Forelimb muscle (tissue), 1 donor: ENCODE measurements around the gene NDUFB11. TPM values are rescaled to one million over a fixed set of nuclear protein-coding genes. Genes with fewer than 3 reads are reported as not detected.

ENCODE experiments used
- DNase-seq: peaks from one replicate; pipeline ENCODE4 v3.0.0-alpha.2; 2013; ENCODE audit warnings: low read depth
- polyA plus RNA-seq: library from polyadenylated mRNA; unstranded; fragments of 120-200 nt; gene quantifications from one replicate; pipeline ENCODE4 v1.2.1, GENCODE V29; 2013; ENCODE audit not compliant: insufficient read length

Gene NDUFB11
- 95.9 TPM for polyA plus RNA-seq

GRCh38 chrX:47144626-47145394, at the start of gene NDUFB11, which contains the start of gene RBM10:
Gene NDUFB11 (minus strand): TSS chrX:47144702. CDS start chrX:47144679, 23 bp downstream.
Gene RBM10 (plus strand): TSS chrX:47145221. CDS start chrX:47147482, 2,261 bp downstream.
- peak; percentile 70 for DNase-seq

- DNase-seq: peak; percentile 96
Observed at GRCh38 chrX:47193475-47194193, 49.1 kb upstream of the NDUFB11 start, which contains the start of gene UBA1. Gene UBA1 (plus strand): TSS chrX:47193829. CDS start chrX:47198803, 4,974 bp downstream.

- DNase-seq: no peak
Observed at GRCh38 chrX:47191806-47192401, 47.4 kb upstream of the NDUFB11 start.

GRCh38 chrX:47191331-47191730, 46.8 kb upstream of the NDUFB11 start:
- no peak for DNase-seq

- DNase-seq: peak; percentile 67
Observed at GRCh38 chrX:47190445-47191269, 46.2 kb upstream of the NDUFB11 start.

DNA sequence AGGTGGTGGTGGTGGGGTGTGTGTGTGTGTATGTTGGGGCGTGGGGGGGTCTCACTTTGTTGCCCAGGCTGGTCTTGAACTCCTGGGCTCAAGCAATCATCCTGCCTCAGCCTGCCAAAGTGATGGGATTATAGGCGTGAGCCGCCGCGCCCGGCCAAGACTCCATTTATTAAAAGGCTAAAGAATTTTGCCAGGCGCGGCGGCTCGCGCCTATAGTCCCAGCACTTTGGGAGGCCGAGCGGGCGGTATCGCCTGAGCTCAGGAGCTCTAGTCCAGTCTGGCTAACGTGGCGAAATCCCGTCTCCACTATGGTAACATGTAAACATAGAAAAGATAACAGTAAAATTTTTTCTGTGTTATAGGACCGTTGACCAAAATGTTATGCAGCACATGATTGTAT, 45.4 kb upstream of the NDUFB11 start:
- DNase-seq: no peak

DNA sequence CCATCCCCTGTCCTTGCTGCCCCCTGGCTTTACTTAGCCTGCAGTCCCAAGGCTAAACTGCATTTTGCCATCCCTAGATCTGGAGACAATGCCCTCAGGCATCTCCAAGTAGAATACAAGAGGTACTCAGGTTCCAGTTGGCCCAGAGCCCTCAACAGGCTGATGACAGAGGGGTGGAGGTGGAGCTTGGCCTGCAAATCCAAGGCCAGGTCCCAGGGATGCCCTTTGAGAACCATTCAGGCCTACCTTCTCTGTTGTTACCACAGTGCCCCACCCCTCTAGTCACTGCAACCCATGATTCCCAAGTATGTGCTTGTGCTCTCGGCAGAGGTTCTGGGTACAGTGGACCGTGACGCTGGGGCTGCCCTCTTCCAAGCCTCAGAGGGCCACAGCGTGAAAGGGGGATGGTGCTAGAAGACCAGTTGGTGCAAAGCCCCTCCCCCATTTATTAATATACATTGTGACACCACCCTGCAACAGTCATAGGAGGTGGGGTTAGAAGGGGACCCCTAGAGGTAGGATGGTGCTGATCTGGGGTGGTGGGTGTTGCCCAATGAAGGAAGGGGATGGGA, 42.7 kb upstream of the NDUFB11 start:
- no peak for DNase-seq

DNA sequence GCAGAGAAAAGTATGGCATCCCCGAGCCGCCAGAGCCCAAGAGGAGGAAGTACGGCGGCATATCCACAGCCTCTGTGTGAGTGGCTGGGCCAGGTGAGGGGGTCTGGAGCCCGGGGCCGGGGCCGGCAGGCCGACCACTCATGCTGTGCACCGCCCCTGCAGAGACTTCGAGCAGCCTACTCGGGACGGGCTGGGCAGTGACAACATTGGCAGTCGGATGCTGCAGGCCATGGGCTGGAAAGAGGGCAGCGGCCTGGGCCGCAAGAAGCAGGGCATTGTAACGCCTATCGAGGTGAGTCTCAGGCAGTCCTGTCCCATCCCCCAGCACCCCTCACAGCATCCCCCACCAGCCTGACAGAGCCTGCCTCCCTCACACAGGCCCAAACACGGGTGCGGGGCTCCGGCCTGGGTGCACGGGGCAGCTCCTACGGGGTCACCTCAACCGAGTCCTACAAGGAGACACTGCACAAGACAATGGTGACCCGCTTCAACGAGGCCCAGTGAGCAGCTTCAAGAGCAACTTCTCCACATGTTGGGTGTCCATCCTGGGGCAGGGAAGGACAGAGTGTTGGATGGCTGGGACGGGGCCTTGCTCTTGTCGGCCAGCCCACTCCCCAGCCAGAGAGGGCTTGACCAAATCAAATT, 41.7 kb upstream of the NDUFB11 start:
- no peak for DNase-seq

DNA sequence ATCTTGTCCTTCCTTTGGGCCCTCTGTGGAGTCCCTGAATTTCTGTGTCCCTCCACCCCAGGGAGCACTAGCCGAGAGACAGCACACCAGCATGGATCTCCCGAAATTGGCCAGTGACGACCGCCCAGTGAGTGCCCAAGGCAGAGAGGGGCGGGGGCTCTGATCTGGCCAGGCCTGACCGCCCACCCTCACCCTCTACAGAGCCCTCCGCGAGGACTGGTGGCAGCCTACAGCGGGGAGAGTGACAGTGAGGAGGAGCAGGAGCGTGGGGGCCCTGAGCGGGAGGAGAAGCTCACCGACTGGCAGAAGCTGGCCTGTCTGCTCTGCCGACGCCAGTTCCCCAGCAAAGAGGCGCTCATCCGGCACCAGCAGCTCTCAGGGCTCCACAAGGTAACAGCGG, 40.7 kb upstream of the NDUFB11 start:
- DNase-seq: no peak

- no peak for DNase-seq
Observed at GRCh38 chrX:47184486-47184885, 40.0 kb upstream of the NDUFB11 start.

DNA sequence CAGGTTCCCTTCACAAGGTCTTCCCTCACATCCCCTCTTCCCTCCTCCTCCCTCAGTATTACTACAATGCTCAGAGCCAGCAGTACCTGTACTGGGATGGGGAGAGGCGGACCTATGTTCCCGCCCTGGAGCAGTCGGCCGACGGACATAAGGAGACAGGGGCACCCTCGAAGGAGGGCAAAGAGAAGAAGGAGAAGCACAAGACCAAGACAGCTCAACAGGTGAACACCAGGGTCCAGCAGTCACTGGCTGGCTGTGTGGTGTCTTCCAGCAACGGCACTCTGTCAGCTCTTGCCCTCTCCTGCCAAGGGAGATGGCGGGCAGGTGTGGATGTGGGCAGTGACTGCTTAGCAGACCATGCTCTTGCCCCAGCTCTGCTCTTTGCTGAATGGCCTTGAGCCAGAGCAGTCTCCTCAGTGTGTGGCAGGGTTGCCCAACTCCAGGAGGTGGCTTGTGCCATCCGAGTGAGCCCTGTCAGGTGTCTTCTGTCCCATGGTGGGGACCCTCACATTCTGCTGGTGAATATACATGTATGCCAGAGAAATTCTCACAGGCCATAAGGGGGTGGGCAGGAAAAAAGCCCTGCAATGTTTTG, 37.7 kb upstream of the NDUFB11 start:
- no peak for DNase-seq

DNA sequence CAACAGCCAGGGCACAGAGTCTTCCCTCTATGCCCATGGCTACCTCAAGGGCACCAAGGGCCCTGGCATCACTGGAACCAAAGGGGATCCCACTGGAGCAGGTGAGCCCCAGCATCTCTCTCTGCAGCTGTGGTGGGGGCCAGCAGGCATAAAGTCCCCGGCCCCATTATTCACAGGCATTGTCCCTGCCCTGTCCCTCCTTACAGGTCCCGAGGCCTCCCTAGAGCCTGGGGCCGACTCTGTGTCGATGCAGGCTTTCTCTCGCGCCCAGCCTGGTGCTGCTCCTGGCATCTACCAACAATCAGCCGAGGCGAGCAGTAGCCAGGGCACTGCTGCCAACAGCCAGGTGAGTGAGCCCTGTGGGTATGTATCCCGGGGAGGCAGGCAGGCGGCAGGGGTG, 36.8 kb upstream of the NDUFB11 start:
- no peak for DNase-seq

- no peak for DNase-seq
Observed at GRCh38 chrX:47180346-47180745, 35.8 kb upstream of the NDUFB11 start.

GRCh38 chrX:47179928-47180255, 35.4 kb upstream of the NDUFB11 start:
- DNase-seq: no peak

GRCh38 chrX:47179221-47179927, 34.9 kb upstream of the NDUFB11 start:
- DNase-seq: no peak

GRCh38 chrX:47178337-47178736, 33.8 kb upstream of the NDUFB11 start:
- DNase-seq: no peak

DNA sequence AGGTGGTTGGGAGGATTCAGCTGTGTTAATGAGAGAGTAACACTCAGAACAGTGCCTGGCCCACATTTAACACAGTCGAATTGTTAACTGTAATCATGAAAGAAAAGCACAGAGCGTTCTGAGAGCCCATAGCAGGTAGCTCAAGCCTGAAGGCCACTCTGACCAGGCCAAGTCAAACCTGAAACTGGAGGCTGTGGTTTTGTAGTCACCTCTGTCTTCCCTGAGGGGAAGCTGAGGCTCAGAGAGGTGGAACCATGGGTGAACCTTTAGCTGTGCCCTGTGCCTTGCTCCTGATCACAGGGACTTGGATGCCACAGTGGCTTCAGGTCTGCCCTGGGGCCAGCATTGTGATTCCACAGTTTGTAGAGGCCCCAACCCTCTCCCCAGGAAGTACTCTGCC, 32.6 kb upstream of the NDUFB11 start:
- DNase-seq: no peak

DNA sequence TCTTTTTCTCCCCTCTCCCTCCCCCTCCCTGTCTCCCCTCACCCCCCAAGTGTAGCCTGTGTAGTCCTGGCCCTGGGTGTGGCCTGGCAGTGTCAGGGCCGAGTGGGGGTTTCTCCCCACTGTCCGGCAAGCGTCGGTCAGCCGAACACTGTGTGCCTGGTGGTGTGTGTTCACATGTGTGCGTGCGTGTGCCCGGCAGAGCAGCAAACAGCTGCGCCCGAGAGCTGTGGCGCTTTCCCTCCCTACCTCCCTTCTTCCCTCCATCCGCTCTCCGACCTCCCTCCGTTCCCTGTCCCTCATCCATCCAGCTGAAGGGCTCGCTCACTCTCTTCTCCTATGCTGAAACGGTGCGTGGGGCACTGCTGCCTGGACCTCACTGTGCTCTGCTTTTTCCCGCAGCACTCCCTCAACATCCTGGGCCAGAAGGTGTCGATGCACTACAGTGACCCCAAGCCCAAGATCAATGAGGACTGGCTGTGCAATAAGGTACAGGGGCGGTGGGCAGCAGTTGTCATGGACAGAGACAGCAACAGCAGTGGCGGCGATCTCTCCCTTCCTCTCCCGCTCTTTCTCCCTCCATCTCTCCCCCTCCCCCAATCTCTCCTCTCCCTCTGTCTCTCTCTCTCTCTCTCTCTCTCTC, 31.7 kb upstream of the NDUFB11 start:
- DNase-seq: no peak

DNA sequence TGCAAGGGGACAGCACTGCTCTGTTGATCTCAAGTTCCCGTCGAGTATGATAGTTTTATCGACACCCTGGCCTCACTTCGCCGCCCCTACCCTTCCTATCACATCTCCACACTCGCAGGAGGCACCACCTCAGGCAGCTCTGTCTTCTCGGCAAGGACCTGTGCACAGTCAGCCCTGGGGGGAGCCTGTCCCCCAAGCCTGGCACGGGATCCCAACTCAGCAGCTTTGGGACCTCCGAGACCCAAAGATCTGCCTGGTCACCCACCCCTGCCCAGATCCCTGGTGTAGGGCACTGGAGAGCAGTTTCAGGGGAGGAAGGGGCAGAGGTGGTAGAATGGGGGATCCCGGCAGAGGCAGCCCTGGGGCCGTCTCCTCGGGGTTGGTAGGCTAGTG, 31.1 kb upstream of the NDUFB11 start:
- no peak for DNase-seq
